Right hindlimb (tissue), 1 donor: ENCODE data around the gene CHST8.

Experiments used
- DNase-seq: peaks from one replicate; pipeline ENCODE4 v3.0.0-alpha.2; 2018

CHST8 gene

DNA sequence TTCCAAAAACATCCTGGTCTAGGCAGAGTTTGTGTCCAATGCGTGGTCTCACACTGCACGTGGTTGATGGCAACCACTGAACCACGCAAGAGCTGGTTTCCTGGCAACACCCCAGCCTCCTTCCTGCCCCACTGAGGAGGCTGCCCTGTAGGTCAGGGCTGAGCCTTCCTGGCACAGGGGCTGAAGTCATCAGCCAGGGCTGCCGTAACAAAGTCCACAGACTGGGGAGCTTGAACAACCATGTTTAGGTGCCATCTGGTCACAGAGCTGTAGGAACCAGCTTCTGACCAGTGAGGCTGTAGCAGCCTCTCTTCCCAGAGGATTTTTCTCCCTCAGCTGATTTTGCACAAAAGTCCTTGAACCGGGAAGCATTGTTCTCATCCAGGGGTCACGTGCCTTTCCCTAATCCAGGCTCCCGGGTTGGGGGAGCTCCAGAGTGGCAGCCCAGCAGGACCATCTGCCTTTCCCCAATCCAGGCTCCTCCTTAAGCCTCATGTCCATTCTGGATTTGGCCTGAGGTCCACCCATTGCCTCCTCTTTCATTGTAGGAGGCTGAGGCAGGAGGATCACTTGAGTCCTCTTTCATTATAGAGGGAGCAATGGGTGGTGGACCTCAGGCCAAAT, 53.9 kb downstream of the CHST8 start:
- no peak for DNase-seq

GRCh38 chr19:33676999-33677665, 55.4 kb downstream of the CHST8 start:
- DNase-seq: no peak

GRCh38 chr19:33677745-33678426, 56.1 kb downstream of the CHST8 start:
- DNase-seq: no peak

GRCh38 chr19:33678796-33679585, 57.2 kb downstream of the CHST8 start:
- DNase-seq: no peak

- no peak for DNase-seq
These were observed 57.9 kb downstream of the CHST8 start for GRCh38 chr19:33679696-33680095.

DNA sequence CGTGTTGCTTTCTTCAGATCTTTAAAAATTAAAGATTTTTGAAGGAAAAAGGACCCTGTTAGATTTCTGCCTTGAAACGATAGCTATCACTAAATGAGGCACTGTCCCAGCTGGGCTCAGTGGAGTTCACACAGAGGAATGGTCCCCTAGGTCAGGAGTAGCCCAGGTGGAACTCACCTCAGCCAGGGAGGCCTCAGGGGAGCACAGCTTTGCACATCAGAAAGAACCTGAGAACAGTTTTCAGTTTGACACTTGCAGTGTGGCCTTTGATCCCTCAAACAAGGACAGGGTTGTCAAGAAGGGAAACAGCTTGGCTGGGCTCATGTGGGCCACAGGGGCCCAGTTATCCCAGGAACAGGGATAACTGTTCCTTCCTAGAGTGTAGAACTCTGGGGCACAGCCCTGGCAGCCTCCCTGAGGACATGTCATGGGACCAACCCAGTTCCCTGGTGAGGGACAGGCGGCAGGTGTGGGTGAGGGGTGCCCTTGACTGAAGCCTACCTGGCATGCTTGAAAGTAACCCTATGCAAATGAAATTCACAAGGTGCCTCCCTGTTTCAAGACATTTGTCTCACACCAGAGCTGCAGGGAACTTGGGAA, 59.4 kb downstream of the CHST8 start:
- DNase-seq: no peak

DNA sequence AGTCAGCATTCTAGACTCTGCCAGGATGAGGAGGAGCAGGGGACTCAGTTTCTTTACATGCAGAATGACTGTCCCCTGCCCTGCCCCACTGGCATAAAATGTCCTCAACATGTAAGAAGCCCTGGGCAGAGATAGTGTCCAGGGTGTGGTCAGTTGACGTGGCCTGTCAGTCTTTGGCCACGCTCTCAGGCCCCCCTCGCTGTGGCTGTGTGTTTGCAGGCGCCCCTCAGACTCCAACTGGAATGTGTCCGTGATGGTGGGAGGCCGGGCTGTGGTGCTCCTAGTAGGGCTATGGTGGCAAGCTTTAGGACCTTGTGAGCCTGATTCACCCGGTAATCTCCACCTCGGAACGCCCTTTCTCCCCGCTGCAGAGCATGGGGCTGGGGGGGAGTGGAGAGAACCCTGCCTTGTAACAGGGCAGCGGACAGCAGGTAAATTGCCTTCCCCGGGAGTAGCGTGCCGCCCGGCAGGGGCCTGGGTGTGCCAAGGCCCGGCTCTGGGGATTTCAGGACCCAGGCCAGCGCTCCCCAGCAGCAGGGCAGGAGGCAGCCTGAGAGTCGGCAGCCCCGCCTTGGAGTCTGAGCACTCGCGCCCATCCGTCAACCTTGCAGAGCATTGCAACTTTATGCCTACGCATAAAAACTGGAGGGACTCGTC, 62.3 kb downstream of the CHST8 start:
- DNase-seq: peak; percentile 73

GRCh38 chr19:33684538-33685232, 62.9 kb downstream of the CHST8 start:
- no peak for DNase-seq

DNA sequence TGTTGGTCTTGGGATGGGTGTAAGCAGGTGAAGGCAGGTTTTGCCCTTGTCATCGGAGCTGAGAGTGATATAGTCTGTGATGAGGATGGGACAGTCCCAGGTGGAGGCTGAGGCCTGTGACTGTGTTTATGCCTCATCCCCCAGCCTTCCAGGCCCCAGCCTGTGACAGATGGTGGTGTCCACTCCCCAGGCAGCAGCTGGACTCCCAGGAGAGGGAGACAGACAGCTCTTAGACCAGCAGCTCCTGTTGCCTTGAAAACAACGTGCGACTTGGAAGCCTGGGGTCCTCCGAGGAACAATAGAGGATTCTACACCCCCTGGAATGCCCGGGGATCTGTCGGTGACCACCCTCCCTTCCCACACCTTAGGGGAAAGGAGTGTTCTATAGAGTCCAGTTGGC, 63.8 kb downstream of the CHST8 start:
- no peak for DNase-seq

GRCh38 chr19:33686262-33686661, 64.5 kb downstream of the CHST8 start:
- no peak for DNase-seq

GRCh38 chr19:33686687-33687480, 65.1 kb downstream of the CHST8 start:
- DNase-seq: no peak

- DNase-seq: no peak
These were observed 65.9 kb downstream of the CHST8 start for GRCh38 chr19:33687481-33688170.

DNA sequence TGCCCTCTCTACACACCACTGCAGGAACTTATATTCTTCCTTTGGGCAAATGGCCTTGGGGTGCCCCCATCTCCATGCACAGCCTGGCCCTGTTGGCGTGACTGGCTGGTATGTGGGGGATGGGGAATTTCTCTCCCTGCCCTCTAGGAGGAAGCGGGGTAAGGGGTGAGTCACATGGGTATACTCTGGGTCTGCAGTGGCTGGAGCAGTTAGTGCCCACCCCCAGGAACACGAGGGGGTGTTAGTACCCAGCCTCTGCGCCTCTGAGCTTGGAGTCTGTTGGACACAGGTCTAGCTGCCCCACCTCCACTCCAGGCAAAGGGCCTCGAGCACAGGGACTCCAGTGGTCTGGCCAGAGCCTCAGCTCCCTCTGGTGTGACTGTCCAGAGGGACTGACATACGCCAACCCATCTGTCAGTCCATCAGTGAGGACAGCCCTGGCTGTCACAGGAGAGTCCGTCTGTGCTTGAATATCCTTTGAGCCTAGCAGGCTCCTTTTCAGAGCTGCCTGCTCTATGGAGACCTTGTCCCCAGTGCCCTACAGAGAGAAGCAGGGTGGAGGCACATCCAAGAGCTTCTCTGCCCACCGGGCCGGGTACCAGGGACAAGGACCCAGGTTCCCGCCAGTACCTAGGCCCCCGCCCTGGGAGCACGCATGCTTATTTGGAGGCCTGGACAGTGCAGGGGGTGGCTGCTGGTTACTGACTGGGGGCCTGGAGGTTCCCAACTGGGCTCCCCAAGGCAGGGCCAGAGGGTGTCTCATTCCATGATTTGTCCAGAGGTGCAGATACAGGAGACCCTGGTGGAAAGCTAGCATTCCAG, 66.6 kb downstream of the CHST8 start:
- DNase-seq: no peak

GRCh38 chr19:33689138-33689746, 67.5 kb downstream of the CHST8 start:
- DNase-seq: no peak

GRCh38 chr19:33689868-33690267, 68.1 kb downstream of the CHST8 start:
- DNase-seq: no peak

DNA sequence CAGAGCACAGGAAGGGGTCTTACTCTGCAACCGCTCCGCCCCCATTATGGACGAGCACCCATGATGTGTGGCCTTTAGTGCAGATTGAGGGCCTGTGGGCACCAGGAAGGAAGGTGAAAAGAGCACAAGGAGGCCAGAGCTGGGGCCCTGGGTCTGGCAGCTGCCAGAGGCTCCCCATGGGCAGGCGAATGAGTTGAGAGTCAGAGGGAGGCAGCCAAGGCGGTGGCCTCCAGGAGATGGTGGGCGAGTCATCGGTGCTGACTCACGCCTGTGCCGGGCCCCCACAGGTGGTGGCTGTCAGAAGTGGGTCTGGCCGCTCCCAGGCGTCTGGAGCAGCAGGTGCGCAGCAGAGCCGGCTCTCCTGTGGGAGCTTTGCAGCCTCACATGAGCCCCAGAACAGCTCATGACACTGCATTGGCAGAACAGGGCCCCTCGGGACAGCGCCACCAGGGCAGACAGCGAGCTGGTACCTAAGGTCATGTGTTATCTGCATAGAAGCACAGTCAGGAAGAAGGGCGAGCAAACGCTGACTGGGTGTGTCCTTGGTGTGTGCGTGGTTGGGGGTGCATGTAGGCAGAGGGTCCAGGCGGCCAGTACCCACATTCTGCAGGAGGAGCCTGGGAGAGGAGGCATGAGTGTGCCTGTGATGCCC, 68.8 kb downstream of the CHST8 start:
- DNase-seq: no peak

DNA sequence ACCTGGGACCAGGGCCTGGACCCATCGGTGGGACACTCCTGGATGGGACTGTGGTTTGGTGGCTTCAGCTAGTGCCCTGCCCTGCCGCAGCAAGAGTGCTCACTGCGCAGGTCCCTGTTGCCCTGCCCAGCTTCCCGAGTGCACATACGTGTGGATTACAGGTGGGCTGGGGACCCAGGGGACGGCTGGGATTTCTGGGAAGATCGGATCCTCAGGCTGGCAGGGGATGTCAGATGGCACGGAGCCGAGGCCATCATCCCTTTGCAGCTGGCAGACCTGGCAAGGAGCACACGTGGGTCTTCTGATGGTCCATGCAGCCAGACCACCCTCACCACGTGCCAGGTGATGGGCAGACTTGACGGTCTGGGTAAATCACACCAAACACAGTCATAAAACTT, 69.3 kb downstream of the CHST8 start:
- no peak for DNase-seq

DNA sequence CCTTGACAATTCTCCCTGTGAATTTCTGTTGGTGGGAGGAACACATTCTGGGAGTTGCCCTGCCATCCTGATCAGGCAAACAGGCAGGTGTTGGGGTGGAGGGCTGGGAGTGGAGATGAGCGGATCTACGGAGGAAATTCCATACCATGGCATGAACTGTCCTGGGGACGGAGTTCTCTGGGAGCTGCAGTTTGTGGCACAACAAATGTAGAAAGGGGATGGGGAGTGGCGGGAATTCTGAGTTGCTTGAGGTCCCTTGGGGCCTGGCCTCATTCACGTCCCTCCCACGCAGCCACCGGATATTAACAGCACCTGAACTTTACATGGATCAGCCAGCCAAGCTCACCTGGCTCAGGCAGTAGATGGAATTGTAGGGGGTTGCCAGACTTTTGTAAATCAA, 70.0 kb downstream of the CHST8 start:
- DNase-seq: no peak
